NK-92 treated with Interleukin-12 subunit alpha and Interleukin-12 subunit beta, amount 100 ng/mL, for 24 hours (cell line): ENCODE measurements around the gene ANO1.

ENCODE experiments used
- DNase-seq: peaks from one replicate; lab custom pipeline; 2025; lab: John Stamatoyannopoulos, UW

Gene ANO1

DNA sequence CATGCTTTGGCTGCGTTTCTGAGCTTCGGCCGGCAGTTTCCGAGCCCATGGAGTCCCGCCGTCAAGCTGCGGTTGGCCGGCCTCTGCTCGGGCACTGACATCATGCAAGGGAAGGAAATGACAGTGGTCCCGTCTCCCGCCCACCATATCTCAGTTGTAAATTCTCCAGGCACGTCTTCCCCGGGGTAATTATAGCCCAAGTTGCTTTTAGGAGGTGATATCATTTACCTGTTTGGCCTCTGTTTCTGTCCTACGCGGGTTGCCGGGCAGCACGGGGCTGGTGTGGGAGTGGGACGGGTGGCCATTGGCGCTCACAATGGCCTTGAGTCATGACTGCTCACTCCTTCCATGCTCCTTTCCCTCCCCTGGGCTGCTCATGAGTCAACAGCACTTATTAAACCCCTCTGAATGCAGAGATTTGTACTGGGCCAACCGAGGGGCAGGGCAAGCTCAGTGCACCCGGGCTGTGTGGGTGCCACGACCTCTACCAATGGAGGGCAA lies 4.2 kb upstream of the ANO1 start:
- DNase-seq = no peak

DNA sequence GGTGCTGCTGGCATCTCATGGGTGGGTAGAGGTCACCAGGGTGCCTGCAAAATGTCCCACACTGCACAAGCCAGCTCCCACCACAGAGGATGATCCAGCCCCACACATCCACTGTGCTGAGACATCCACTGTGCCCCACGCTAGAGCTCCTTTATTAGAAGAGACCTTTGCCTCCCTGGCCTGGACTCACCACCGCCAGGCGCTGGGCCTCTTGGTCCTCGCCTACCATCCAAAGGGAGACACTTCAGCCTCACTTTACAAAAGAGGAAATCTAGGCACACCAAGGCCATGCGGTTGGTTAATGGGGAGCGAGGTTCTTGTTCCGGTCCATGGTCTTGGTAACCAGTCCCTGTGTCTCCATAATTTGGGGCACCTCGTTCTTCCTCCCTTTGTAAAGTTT lies 3.4 kb upstream of the ANO1 start:
- no peak for DNase-seq

DNA sequence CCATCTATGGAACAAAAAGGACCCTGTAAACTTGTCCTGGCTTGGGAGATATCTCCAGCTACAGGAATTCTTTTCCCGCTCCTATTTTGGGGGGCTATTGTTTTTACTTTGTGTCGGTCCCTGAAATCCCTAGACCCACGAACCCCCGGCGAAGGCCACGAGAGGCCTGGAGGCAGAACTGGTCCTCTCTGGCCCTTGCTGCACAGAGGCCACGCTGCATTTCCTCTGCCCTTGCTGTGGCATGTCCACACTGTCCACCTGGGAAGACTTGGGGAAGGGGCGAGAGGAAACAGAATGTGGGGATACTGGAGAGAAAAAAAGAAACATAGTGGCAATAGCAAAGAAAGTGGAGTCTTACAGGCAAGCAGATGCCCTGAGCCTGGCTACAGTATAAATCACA lies 2.3 kb upstream of the ANO1 start:
- DNase-seq = no peak

DNA sequence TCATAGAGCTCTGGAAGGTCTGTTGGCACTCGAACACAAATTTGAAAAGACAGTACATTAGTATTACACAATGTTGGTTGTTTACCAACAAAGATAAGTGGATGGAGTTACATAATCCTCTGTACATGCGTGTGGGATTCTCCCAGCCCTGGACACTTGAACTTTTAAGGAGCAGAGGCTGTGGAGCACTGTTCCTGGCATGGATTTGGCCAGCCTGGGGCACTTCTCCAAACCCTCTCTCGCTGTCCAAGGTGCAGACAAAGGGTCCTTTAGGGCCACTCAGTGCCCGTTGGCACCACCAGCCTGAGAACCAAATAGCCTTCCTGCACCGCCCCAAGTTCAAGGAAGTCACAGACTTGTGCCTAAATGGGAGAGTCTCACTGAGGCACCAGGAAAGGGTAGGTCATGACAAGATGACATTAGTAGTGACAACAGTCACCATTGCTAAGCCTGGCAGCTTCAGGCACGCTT lies 1.6 kb upstream of the ANO1 start:
- DNase-seq = no peak

DNA sequence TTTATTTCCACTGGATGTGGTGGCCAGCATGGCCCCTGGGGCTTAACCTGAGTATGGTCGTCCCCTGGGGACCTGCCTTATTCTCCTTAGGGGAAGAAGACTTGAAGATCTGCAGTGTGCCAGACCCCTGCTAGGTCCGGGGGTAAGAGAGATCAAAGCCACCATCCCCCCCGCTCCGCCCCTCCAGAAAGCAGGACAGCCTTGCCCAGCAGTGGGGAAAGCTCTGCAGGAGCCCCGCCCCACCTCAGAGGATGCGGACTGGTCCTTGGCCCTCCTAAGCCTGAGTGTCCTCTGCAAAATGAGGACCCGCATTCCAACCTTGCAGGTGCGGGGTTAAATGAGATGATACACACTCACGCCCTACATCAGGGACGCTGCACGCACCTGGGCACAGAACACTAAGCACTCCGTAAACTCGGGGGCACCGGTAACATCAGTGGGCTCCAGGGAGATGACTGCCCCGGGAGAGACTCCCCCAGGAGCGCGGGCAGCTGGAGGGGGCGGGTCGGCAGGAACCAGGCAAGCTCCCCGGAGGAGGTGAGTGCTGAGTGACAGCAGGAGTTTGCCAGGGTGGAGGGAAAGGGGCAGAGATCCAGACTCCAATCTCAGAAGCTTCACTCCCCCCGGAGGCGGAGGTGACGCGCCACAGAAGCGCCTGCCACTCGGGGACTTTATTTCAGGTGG lies 564 bp upstream of the ANO1 start:
- DNase-seq = no peak

DNA sequence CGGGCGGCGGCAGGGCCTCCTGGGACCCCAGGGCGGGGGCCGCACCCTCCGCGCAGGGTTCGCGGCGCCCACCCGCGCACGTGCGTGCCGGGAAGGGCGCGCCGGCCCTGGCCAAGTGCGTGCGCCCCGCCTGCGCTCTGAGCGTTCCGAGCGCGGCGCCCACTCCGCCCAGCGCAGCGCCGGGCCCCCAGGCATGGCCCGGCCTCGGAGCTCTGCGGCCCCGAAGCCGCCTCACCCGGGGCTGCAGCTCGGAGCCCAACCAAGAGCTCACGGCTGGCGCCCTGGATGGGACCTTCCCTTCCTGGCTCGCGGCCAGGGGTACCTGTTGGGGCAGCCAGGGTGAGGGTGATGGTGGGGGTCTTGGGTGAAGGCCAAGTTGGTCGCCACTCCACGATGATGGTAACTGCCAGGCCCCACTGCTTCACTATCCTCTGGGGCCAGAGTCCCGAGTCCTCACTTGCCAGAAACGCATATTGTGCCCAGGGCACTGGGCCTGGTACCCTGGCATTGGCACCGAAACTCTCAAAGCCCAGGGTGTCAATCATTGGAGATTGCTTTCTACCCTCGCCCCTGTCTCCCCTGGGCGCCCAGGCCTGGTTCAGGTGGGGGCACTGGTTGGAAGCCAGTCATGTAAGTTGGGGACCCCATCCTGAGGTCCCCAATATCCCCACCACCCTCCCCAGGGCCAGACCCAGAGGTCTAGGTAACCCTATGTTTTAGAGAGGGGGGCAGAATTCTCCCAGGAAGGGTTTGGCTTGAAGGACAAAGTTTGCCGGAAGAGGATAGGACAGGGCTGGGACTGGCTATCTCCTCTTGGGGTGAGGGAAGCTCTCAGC lies 882 bp downstream of the ANO1 start:
- no peak for DNase-seq

DNA sequence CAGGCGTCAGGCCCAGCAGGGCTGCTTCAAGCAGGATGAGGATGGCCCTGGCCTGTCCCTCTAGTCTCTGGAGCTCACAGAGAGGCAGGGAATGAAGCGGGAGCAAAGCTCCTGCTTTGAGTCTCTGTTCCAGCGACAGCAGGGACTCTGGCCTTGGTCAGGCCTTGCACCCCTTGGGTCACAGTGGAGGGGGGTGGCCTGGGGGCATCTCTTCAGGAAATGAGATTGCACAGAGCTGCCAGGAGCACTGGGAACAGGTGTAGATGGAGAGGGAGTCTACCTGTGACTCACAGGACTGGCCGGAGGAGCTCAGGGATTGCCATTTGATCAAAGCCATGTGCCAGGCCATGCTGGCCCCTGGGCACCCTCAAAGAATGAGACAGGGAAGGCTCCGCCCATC lies 1.6 kb downstream of the ANO1 start:
- DNase-seq = no peak

DNA sequence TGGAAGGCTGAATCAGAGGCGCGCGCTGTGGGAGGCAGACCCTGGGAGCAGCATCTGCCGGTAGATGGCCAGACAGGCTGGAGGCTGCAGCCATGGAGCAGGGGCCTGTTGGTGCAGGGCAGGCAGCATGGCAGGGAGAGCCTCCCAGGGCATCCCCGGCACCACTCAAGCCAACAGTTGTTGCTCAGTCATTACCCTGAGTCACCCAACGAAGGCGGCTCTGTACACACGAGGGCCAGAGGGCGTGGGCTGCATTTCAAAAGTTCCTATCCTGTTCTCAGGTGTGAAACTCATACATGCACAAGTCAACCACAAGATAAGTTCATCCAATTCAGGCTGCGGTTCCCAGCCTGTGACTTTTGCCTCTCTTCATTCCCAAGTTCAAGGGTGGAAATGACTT lies 2.6 kb downstream of the ANO1 start:
- peak; percentile 45 for DNase-seq

DNA sequence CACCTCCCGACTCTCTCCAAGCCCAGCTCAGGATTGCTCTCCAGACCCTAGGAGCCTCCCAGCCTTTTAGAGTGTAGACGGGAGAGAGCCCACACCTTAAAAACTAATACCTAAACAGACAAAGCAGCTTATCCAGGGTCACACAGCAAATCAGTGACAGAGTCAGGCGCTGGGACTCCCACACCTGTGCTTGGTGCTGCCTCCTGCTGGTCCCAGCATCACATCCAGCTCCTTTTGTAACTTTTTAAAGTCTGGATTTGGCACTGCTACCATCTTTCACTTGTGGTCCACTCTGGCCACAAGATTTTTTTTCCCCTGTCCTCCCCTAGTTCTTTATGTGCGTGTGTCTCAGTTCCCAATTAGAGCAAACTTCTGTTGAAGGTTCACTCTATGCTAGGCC lies 4.7 kb downstream of the ANO1 start:
- no peak for DNase-seq

DNA sequence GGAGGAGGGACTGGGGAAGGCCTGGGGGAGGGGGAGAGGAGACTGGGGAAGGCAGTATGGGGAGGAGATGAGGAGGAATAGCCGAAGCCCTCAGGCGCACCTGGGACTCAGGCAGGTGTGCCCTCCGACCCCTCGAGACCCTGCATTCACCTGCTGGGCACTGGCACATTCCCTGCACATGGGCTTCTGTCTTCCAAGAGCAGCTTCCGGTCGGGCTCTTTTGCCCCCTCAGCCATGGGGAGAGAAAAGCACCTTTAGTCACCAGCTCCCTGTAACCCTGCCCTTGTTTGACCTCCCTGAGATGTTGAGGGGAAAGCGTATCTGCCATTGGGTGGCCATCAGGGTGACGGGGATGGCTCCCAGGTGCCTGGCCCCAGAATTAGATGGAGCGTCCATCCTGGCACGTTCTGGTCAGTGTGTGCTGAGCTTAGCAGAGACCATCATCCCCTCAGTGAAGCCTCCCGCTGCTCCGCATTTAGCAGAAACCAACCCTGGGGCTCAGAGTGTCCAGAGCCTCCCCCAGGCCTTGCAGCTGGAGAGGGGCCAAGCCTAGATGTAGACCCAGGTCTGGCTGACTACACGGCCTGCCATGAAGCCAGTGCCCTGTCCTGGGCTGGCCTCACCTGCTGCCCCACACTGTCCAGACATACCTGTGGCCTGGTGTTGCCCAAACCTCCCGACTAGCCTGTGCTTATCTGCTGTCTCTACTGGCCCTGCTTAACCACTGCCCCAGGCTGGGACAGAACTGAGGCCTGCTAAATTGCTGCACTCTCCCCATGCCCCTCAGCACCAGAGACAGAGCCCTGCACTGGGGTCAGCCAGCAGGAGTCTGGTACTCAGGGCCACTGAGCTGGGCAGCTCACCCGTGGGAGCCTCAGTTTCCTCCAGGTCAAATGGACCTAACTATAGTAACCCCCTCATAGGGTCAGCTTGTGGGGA lies 6.2 kb downstream of the ANO1 start:
- DNase-seq = no peak

DNA sequence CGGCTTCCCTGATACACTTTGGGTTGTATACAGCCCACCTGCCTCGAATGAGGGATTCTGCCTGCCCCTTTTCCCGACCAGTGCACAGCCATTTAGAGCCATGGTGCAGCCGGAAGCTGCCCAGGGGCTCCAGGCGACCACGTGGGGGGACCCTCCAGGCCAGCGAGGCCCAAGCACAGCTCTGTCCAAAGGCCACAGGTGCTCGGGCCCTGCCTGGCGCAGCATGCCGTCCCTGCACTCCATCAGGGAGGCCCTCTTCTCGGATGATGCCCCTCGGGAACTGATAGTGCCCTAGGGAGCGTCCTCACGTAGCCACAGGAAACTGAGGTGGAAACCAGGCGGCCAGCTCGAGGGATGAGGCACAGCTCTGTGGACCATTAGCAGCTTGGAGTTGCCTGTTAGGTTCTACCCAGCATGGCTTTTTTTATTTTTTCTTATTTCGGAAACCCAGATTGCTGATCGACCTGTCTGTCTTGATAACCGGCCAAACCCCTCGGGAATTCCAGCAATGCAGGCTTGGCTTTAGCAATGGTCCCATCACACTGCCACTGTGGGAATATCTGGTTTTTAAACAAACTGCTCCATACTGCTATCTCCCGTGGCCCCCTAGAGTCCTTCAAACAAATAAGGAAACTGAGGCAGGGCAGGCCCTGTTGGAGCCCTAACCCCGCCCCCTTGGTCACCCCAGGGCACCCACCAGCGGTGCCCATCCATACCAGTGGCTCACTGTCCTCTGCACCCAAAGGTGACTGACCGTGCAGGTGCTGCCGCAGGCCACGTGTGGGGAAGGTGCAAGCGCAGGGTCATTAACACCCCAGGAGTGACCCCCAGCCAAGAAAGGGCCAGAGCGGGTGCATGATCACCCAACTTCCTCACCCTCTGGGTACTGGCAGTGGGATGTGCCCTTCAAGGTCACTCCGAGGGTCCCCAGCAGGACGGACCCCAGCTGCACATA lies 8.0 kb downstream of the ANO1 start:
- no peak for DNase-seq

DNA sequence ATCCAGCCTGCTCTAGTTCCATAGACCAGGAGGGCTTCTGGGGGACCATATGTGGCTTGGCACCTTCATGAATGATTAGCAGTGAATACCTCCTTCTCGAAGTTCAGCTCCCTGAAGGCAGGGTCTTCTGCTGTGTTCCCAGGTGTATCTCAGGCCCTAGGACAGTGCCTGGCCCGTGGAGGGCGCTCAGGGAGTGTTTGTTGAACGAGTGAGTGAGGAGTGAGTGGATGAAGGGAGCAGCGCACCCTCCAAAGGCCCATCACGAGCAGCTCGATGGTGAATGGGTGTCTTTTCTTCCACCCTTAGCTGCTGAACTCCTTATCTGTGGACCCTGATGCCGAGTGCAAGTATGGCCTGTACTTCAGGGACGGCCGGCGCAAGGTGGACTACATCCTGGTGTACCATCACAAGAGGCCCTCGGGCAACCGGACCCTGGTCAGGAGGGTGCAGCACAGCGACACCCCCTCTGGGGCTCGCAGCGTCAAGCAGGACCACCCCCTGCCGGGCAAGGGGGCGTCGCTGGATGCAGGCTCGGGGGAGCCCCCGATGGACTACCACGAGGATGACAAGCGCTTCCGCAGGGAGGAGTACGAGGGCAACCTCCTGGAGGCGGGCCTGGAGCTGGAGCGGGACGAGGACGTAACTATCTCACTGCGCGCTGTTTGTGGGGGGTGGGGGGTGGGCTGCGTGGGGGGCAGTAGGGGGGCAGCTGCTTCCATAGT lies 9.5 kb downstream of the ANO1 start:
- no peak for DNase-seq

DNA sequence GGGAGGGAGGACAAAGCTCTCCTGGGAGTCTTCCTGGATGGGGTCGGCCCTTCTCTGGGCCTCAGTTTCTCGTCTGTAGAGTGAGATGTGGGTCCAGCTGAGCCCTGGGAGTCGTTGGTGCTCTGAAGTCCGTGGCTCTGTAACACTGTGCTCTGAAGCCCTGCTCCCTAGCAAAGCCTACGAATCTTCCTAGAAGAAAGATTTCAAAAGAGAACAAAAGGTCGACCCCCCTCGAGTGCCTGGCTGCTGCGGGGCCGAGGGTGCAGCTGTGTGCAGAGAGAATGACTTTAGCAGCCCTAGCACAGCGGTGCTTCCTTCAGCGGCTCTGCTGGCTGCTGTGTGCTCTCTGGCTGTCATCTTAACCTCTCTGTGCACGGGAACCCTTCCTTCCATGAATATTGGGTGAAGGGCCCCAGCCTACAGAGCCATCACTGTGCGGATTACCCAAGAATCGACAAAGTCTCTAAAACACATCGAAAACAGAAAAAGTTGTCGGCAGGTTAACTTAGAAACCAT lies 10.7 kb downstream of the ANO1 start:
- no peak for DNase-seq

DNA sequence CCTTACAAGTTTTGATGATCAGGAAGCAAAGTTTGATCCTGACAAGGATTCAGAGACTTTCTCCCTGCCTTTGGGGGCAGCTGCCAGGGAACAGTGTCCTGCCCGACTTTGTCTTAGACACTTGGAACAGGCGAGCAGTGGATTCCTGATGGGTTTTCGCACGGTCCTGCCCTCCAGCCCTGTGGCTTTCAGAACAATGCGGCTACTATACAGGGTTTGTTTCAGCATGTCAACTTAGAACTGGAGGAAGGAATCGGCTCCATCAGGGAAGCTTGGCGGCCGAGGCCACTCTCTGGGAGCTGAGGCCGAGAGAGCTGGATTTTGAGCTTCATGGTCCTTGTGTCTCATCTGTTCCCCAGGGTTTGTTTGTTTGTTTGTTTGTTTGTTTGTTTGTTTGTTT lies 11.5 kb downstream of the ANO1 start:
- no peak for DNase-seq

DNA sequence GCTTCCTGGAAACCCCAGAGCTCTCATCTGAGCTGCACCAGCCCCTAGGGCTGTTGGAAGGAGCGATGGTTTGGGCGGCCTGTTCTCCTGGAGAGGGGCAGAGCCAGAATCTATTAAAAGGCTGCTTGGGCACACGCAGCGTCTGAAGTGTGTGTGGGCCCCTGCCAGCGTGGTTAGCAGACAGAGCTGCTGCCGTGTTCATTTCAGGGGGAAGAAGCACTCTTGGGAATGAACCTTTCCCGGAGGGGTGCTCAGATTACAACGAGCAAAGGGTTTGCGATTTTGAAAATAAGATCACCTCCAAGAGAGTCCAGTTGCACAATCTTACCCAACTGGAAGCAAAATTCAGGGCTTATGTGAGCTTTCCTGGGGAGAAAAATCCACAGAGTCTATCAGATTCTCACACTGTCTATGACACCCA lies 12.9 kb downstream of the ANO1 start:
- DNase-seq = no peak

DNA sequence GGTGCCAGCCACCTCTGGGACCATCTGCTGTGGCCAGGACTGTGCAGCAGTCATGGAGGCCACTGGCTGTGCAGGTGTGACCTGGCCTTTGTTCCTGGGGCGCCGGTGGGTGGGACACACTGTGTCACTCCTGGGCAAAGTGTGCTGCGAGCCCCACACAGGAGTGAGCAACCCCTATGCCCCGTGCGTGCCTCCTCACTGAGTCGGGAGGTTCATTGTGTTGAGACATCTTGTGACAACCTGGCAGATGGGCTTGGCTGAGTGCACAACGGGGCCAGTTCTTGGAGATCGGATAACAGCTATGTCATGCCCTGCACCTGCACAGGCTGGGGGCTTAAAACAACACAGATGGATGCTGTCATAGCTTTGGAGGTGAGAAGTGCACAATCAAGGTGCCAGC lies 13.5 kb downstream of the ANO1 start:
- DNase-seq = no peak

DNA sequence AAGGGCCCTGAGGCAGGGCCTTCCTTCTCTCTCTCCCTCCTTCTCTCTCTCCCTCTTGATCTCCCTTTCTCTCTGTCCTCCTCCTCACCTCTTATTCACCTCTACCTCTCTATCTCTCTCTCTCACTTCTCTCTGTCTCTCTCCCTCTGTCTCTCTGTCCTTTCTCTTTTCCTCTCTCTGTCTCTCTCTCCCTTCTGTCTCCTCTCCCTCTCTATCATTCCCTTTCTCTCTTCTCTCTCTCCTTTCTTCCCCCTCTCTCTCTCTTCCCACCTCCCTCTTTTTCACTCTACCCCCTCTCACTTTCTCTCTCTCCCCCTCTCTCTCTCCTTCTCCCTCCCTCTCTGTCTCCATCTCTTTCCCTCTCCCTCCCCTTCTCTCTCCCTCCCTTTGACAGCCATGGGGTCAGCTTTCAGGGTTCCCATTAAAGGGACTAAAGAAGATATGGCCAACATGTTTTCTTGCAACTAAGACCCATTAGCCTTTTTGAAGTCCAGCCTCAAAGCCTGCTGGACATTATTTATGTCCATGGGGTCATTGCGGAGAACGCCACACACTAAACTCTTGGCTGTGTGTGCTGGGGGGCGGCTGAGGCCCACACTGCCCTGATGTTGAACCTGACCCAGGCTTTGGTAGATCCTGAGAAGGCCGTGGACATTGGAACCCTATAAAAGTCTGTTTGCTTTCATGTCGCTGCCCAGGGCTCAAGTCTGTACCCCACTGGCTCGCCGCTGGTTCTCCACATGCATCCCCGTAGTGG lies 15.0 kb downstream of the ANO1 start:
- DNase-seq = no peak

DNA sequence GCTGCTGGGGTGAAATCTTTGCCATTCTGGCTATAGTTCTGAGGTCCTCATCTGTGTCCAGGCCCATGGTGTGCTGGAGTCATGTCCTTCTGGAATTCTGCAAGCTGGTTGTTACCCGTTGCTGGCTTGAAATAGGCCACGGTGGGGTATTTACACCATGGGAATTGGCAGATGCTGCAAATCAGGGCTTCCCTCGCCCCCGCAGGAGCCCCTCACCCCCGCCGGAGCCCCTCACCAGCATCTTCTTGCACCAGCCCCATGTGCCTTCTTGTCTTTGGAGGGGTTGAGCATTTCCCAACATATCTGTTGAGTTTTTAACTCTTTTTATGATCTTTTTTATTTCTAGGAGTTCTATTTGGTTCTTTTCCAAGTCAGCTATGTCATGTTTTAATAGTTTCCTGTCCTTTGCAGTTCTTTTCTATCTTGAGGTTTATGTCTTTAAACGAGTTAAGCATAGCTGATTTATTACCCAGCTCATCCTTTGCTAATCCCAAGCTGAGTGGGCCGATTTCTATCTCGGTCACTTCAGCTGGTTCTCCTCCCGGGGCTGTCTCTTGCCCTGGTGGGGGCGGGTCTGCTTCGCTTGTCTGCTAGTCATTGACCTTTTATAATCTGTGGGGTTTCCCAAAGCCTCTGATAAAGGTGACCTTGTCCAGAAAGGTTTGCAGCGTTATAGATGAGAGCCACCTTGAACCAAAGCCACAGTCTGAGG lies 17.6 kb downstream of the ANO1 start:
- no peak for DNase-seq
